SK-MEL-5 (cell line): ENCODE measurements around the gene CUEDC1. TPM values are rescaled to one million over a fixed set of nuclear protein-coding genes. Genes with fewer than 3 reads are reported as not detected.

Source experiments
- DNase-seq: peaks from one replicate; pipeline ENCODE4 v3.0.0-alpha.2; 2016; ENCODE audit warnings: low read depth, low spot score
- in situ Hi-C: cut with HindIII; loops from 2 replicates; pipeline ENCODE4 v1.10.0; 2016; ENCODE audit warnings: low sequenced_read_pairs, high pct_unique_total_duplicates, low pct_unique_long_range_greater_than_20kb
- total RNA-seq: library from RNA; depleted of rRNA; stranded (reverse); fragments of >200 nt; shearing (Covaris generic); gene quantifications from 2 replicates; pipeline ENCODE4 v1.2.3, GENCODE V29; 2014

Gene CUEDC1
- total RNA-seq, 1 experiment from 2014 or later = 10.4 TPM

DNA sequence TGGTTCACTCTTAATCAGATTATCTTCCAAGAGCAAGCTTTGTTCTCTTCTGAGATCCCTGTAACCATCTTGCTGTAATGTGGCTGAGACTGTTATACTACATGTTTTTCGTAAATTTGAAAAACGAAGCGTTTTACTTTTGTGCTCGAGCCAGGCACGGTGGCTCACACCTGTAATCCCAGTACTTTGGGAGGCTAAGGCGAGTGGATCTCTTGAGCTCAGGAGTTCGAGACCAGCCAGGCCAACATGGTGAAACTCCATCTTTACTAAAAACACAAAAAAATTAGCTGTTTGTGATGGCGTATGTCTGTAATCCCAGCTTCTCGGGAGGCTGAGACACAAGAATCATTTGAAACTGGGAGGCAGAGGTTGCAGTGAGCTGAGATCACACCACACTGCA, 7.8 kb downstream of the CUEDC1 start:
- no peak for DNase-seq
- in situ Hi-C loops = no loop called here

DNA sequence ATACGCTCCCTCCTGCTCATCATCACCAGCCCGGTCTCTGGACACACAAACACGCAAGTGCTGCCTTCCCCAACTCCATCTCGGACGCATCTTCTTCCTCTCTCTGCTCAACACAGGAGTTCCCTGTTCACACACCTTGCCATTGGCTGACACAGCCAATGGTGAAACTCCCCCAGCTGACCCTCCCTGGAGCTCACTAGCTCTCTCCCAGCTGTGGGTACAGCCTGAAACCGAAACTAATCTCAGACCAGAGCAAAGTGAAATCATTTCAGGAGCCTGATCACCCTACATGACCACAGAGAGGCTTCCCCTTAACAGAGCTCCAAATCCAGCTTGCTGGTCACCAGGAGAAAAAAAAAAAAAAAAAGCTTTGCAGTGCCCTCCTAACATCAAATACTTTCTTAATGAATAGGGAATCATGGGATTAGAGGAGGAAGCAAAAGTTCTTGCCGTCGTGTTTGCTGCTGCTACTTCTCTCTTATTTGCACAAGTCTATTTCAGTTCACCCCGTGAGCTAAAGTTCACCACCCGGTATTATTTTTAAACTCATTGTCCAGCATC, 8.3 kb downstream of the CUEDC1 start:
- in situ Hi-C loops = no loop called here
- DNase-seq = no peak

DNA sequence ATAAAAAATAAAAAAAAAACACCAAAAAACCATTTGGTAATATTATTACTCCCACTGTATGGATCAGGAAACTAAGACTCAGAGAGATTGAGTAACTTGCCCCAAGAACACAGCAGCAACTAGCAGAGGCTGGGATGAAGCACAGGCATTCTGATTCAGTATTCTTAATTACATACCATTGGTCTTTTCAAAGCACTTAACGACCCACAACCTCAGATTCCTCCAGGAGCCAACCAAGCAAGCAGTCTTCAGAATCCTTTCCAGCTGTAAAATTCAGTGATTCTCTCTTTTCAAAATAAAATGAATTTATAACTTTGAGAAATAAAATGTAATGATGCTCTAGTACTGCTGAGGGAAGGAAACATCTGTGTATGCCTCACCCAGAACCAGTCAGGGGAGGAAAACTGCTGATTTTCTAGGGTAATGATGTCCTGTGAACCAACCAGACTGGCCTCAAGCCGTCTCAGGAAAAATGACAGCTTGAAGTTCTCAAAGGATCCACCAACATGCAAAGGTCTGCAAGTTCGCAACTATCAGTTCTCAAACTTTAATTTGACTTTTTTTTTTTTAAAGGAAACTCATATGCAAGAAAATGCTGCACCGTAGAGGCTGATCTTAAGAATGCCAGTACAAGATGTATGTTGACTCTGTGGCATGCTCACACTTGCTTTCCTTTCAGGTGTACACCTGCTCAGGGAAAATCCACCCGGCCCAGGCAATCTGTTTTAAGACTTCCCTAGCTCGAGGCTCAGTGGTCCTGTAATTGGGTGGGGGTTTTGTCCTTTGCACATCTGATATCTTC, 9.0 kb downstream of the CUEDC1 start:
- DNase-seq = no peak
- in situ Hi-C loops = no loop called here

- DNase-seq = no peak
- in situ Hi-C loops = no loop called here
Observed at GRCh38 chr17:57944908-57945307, 10.3 kb downstream of the CUEDC1 start.

GRCh38 chr17:57943645-57944044, 11.6 kb downstream of the CUEDC1 start:
- DNase-seq = no peak
- in situ Hi-C loops = no loop called here

DNA sequence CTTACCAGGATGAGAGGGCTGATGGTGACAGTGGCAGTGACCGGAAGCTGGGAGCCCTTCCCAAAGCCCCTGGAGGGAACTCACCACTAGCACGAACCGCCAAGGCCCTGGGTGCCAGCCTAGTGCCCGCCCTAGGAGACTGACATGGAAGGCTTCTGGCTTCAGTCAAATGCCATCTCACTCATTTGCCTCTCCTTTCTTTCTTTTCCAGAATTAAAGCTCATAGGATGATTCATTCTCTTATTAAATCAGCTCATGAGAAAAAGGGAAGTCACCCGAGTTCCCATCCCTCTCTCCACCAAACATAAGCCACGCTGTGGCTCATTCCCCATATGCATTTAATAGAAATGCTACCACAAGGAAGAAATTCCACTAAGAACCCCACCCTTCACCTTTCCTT, 12.1 kb downstream of the CUEDC1 start:
- in situ Hi-C loops = no loop called here
- no peak for DNase-seq

GRCh38 chr17:57941384-57942370, 13.5 kb downstream of the CUEDC1 start:
- DNase-seq = peak; percentile 49
- in situ Hi-C loops = no loop called here

GRCh38 chr17:57940653-57941329, 14.4 kb downstream of the CUEDC1 start:
- DNase-seq = no peak
- in situ Hi-C loops = no loop called here

GRCh38 chr17:57940231-57940630, 15.0 kb downstream of the CUEDC1 start:
- no peak for DNase-seq
- in situ Hi-C loops = no loop called here

DNA sequence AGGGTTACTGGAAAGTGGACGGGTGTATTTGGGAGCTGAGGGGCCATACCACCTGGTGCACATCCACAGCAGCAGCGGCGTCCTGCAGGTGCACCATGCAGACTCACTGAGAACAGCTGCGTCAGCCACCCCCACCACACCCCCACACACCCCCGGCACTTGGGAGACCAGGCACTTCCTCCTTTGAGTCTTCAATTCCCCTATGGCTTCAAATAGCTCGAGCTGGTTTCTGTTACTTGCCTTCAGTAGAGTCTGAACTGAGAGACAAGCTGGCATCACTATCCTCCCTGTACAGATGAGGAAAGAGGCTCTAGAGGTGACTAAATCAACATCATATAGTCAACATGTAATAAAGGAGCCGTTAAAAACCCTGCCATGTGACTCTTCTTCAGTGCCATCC, 15.4 kb downstream of the CUEDC1 start:
- in situ Hi-C loops = no loop called here
- DNase-seq = no peak

DNA sequence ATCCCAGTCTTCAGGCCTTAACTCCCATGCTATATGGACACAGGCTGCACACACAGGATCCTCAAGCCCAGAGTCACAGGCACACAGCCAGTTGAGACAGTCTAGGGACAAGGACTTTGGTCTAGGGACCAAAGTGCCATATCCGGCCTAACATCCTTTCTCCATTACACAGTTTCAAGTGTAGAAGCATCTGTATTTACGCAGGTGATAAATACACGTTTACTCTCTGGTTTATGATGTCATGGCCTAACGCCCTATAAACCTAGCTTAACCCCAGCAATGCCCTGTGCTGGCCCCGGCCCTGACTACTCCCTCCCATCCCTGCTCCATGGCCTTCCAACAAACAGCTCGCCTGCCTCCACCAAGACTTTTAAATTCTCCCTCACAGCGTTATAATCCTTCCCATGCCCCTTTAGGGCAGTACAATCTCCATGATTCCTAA, 17.1 kb downstream of the CUEDC1 start:
- in situ Hi-C loops = no loop called here
- DNase-seq = no peak

DNA sequence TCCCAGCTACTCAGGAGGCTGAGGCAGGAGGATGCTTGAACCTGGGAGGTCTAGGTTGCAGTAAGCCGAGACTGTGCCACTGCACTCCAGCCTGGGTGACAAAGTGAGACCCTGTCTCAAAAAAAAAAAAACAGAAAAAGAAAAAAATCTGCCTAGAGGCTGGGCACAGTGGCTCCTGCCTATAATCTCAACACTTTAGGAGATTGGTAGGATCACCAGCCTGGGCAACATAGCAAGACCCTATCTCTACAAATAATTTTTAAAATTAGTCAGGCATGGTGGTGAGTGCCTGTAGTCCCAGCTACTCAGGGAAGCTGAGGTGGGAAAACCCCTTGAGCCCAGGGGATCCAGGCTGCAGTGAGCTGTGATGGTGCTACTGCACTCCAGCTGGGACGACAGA, 17.7 kb downstream of the CUEDC1 start:
- in situ Hi-C loops = no loop called here
- DNase-seq = no peak

DNA sequence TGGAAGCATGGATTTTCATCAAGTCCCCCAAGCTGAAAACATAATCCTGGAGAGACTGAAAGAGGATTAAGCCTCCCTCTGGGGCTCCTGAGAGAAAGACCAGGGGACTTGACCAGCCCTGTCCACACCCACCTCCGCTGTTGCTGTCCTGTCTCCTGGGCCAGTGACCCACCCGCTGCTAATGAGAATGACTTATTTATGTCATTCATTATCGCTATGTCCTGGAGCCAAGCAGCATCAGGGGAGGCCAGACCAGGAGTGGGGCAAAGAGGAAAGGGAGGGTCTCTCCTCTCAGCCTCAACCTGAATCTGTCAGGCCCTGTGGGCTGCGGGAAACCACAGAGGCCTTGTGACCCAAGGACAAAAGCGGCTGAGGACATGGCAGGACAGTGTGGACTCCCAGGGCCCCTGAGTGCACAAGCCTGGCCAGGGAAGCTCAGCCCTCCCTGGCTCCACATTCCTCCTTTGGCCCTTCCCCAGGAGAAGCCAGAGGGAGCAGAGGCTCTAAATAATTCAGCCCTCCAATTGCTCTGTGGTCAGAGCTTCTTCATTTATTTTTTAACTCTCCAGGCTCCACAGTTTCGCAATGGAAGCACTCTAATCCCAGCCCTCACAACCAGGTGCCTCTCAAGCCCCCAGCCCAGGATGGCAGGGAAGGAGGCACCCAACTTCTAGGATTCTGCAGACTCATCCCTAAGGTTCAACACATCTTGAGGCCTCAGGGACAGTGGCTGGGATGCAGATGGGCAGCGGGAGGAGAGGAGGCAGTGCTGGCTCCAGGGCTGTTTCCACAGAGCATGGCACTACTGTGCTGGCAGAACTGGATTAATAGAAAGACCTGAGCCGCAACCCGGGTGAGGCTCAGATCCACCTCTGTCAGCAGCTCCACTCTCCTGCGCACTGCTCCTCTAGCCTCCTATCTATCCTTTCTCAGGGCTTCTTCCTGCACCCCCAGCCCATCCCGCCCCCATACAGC, 19.1 kb downstream of the CUEDC1 start:
- DNase-seq = peak; percentile 32
- in situ Hi-C loops = no loop called here

GRCh38 chr17:57931488-57932137, 23.6 kb downstream of the CUEDC1 start:
- in situ Hi-C loops = no loop called here
- peak; percentile 58 for DNase-seq

GRCh38 chr17:57930239-57930638, 25.0 kb downstream of the CUEDC1 start:
- DNase-seq = no peak
- in situ Hi-C loops = no loop called here

GRCh38 chr17:57929386-57929785, 25.8 kb downstream of the CUEDC1 start:
- DNase-seq = no peak
- in situ Hi-C loops = no loop called here
